Left cardiac atrium (tissue), 4 donors: ENCODE results near the gene COL19A1. TPM values are rescaled to one million over a fixed set of nuclear protein-coding genes. Genes with fewer than 3 reads are reported as not detected.
"Not testable (repeated sequence)": the region's sequence is repeated elsewhere in the genome, so short reads cannot be mapped to it uniquely, and the experiment has no call there.

Experiments
- ATAC-seq, 2 donors: fragments of 200-7000 bp; cut with Tn5 transposase; one replicate each; pipeline ENCODE4 v1.9.1; 2020; ENCODE audit warnings: mild to moderate bottlenecking in 2 of 2, moderate library complexity in 2 of 2
- DNase-seq: peaks from one replicate; pipeline ENCODE4 v3.0.0-alpha.2; 2020
- intact Hi-C, 2 donors: fragments of 100-400 bp; cut with DNase I; formaldehyde crosslinking; loops; one replicate each; pipeline versions ENCODE4 v1.14.1 to v1.15.1; 2022 to 2023
- total RNA-seq, 2 donors: library from RNA; stranded (reverse); fragmentation: NEBNext Ultra II Directional; extraction: Animal tissue kit (Norgen Biotek cat#: 25700); gene quantifications; one replicate each; pipeline ENCODE4 v1.2.1, GENCODE V29; 2021
- donor health status: DM: no; HTN: yes; CAD: no.
- donor health status: DM: no; HTN: yes; CAD: no; lungs with severe emphysema.
- donor health status: DM: yes; HTN: yes; CAD: no.
- donor health status: Dilated cardiomyopathy.

COL19A1 gene
- total RNA-seq, 2 donors from 2014 or later: 1.9 to 2.5 TPM

GRCh38 chr6:69889234-69889974 is 23.0 kb downstream of the COL19A1 start:
- ATAC-seq, DNase-seq, intact Hi-C loops: not testable (repeated sequence)

- intact Hi-C loops, DNase-seq, ATAC-seq: not testable (repeated sequence)
Measured at GRCh38 chr6:69892561-69892960, 26.2 kb downstream of the COL19A1 start.

- ATAC-seq, DNase-seq, intact Hi-C loops: not testable (repeated sequence)
Measured at GRCh38 chr6:69893266-69893665, 26.9 kb downstream of the COL19A1 start.

GRCh38 chr6:69894578-69895347 is 28.4 kb downstream of the COL19A1 start:
- DNase-seq (no peak), ATAC-seq (no peak)
- intact Hi-C loops: no loop called here

GRCh38 chr6:69895396-69895795 is 29.0 kb downstream of the COL19A1 start:
- ATAC-seq (no peak), DNase-seq (no peak)
- intact Hi-C loops: no loop called here

- intact Hi-C loops: no loop called here
- DNase-seq: no peak
- no peak for ATAC-seq
Measured at GRCh38 chr6:69900869-69901268, 34.5 kb downstream of the COL19A1 start.

GRCh38 chr6:69901361-69901760 is 35.0 kb downstream of the COL19A1 start:
- no peak for DNase-seq
- intact Hi-C loops: no loop called here
- ATAC-seq: no peak

- intact Hi-C loops: no loop called here
- DNase-seq (no peak), ATAC-seq (no peak)
Measured at GRCh38 chr6:69907981-69908498, 41.7 kb downstream of the COL19A1 start.

GRCh38 chr6:69913361-69913760 is 47.0 kb downstream of the COL19A1 start:
- DNase-seq (no peak), ATAC-seq (no peak)
- intact Hi-C loops: no loop called here

- intact Hi-C loops: no loop called here
- ATAC-seq: no peak
- DNase-seq: no peak
Measured at GRCh38 chr6:69914015-69914485, 47.7 kb downstream of the COL19A1 start.

- no peak for DNase-seq
- peak in 1 of 2 donors; percentile 32 for ATAC-seq
- intact Hi-C loops: no loop called here
Measured at GRCh38 chr6:69915346-69915745, 49.0 kb downstream of the COL19A1 start.

GRCh38 chr6:69917834-69918233 is 51.5 kb downstream of the COL19A1 start:
- intact Hi-C loops: no loop called here
- peak in 1 of 2 donors; percentile 59 for ATAC-seq
- no peak for DNase-seq

- intact Hi-C loops: no loop called here
- ATAC-seq: no peak
- DNase-seq: no peak
Measured at GRCh38 chr6:69918813-69919475, 52.6 kb downstream of the COL19A1 start.

- ATAC-seq, intact Hi-C loops, DNase-seq: not testable (repeated sequence)
Measured at GRCh38 chr6:69921066-69921465, 54.7 kb downstream of the COL19A1 start.

- ATAC-seq, intact Hi-C loops, DNase-seq: not testable (repeated sequence)
Measured at GRCh38 chr6:69921611-69922010, 55.3 kb downstream of the COL19A1 start.

GRCh38 chr6:69926745-69927144 is 60.4 kb downstream of the COL19A1 start:
- intact Hi-C loops: no loop called here
- ATAC-seq (no peak), DNase-seq (no peak)

GRCh38 chr6:69933239-69933638 is 66.9 kb downstream of the COL19A1 start:
- DNase-seq (no peak), ATAC-seq (peak in 1 of 2 donors; percentile 73)
- intact Hi-C loops: no loop called here

- ATAC-seq: no peak
- intact Hi-C loops: no loop called here
- DNase-seq: no peak
Measured at GRCh38 chr6:69935079-69935478, 68.7 kb downstream of the COL19A1 start.

GRCh38 chr6:69936674-69937363 is 70.5 kb downstream of the COL19A1 start:
- ATAC-seq: peak; percentile 55 to 89
- intact Hi-C loops: no loop called here
- DNase-seq: no peak
